H1 (cell line): ENCODE results near the gene SRXN1. TPM values are rescaled to one million over a fixed set of nuclear protein-coding genes. Genes with fewer than 3 reads are reported as not detected.

Experiments
- CTCF ChIA-PET: fragments of 300-600 bp; sonication (Branson Sonifier 250); formaldehyde crosslinking; loops from one replicate; lab custom pipeline; 2021; ENCODE audit not compliant: partially characterized antibody; lab: Charles Lee
- POLR2A ChIA-PET: fragments of 300-600 bp; sonication (Branson Sonifier 250); formaldehyde crosslinking; loops from one replicate; lab custom pipeline; 2021; ENCODE audit warnings: inconsistent platforms; ENCODE audit not compliant: partially characterized antibody; lab: Charles Lee
- DNase-seq, 2 experiments: peaks; one replicate each; pipeline versions ENCODE4 v3.0.0 to v3.0.0-alpha.2; 2010 to 2022; ENCODE audit warnings: low spot score in 2 of 2, low read depth in 1 of 2, mixed read lengths in 1 of 2
- FAIRE-seq: peaks from 2 replicates; lab custom pipeline; 2011; peaks lifted over from hg19 to GRCh38; lab: Jason Lieb, UNC
- H2AFZ ChIP-seq: 2 replicates; pipeline ENCODE4 v1.8.1; 2012; ENCODE audit warnings: low read length, inconsistent platforms
- H2AK5ac ChIP-seq: 2 replicates; pipeline ENCODE4 v1.6.1; 2013; ENCODE audit warnings: low read depth, low read length
- H2BK120ac ChIP-seq: replicated peaks from 2 replicates; pipeline ENCODE3; 2013; ENCODE audit warnings: low read depth, low read length, inconsistent platforms
- H2BK12ac ChIP-seq: 2 replicates; pipeline ENCODE4 v1.6.1; 2013; ENCODE audit warnings: low read depth, low read length
- H2BK15ac ChIP-seq: 2 replicates; pipeline ENCODE4 v1.6.1; 2013; ENCODE audit warnings: low read length
- H2BK20ac ChIP-seq: 2 replicates; pipeline ENCODE4 v1.6.1; 2013; ENCODE audit warnings: low read length
- H2BK5ac ChIP-seq: 2 replicates; pipeline ENCODE4 v1.6.1; 2013; ENCODE audit warnings: low read depth, low read length
- H3K14ac ChIP-seq: 2 replicates; pipeline ENCODE4 v1.6.1; 2013; ENCODE audit warnings: inconsistent platforms; ENCODE audit not compliant: insufficient read length
- H3K18ac ChIP-seq: 2 replicates; pipeline ENCODE4 v1.6.1; 2013; ENCODE audit warnings: low read length; ENCODE audit errors: extremely low read depth
- H3K23ac ChIP-seq: 2 replicates; pipeline ENCODE4 v1.6.1; 2013; ENCODE audit warnings: inconsistent platforms; ENCODE audit not compliant: insufficient read length
- H3K23me2 ChIP-seq: 2 replicates; pipeline ENCODE4 v1.6.1; 2013; ENCODE audit warnings: low read depth, low read length
- H3K27ac ChIP-seq: 2 replicates; pipeline ENCODE4 v1.6.1; 2011; ENCODE audit warnings: low read depth, low read length, inconsistent platforms
- H3K27me3 ChIP-seq, 4 experiments: replicated peaks in 1 of 4; 1 replicate in 1 of 4; 2 replicates in 3 of 4; pipeline versions ENCODE4 v1.6.1 to v1.8.1; 2011 to 2013; ENCODE audit warnings: low read length in 3 of 4, mild to moderate bottlenecking in 3 of 4, inconsistent platforms in 2 of 4, mixed read lengths in 2 of 4, moderate library complexity in 1 of 4; ENCODE audit not compliant: control insufficient read depth in 3 of 4, insufficient read depth in 3 of 4; ENCODE audit errors: extremely low read depth in 1 of 4
- H3K36me3 ChIP-seq, 4 experiments: 2 replicates each; pipeline versions ENCODE4 v1.6.1 to v1.8.1; 2011 to 2013; ENCODE audit warnings: mild to moderate bottlenecking in 4 of 4, low read length in 3 of 4, moderate library complexity in 2 of 4, control low read depth in 1 of 4, inconsistent platforms in 1 of 4; ENCODE audit not compliant: insufficient read depth in 4 of 4, control insufficient read depth in 2 of 4
- H3K4ac ChIP-seq: replicated peaks from 2 replicates; pipeline ENCODE3; 2013; ENCODE audit warnings: low read length, low read depth, mixed read lengths, inconsistent platforms; ENCODE audit not compliant: insufficient read length
- H3K4me1 ChIP-seq, 4 experiments: replicated peaks in 1 of 4; 1 replicate in 1 of 4; 2 replicates in 3 of 4; pipeline versions ENCODE4 v1.6.1 to v1.8.1; 2011 to 2013; ENCODE audit warnings: low read length in 3 of 4, inconsistent platforms in 2 of 4, mixed read lengths in 1 of 4; ENCODE audit not compliant: insufficient read depth in 4 of 4, control insufficient read depth in 3 of 4
- H3K4me2 ChIP-seq, 2 experiments: 2 replicates each; pipeline versions ENCODE4 v1.6.1 to v1.8.1; 2011 to 2013; ENCODE audit warnings: low read depth in 2 of 2, low read length in 2 of 2, control low read depth in 1 of 2, inconsistent platforms in 1 of 2, mild to moderate bottlenecking in 1 of 2; ENCODE audit not compliant: insufficient read depth in 1 of 2
- H3K4me3 ChIP-seq, 4 experiments: fragments of 200-600, 300-600 bp in 1 of 4; sonication (generic), shearing (Covaris generic), sonication (Bioruptor Twin) in 1 of 4; 2 replicates each; pipeline versions ENCODE4 v1.5.1 to v1.8.1; 2011 to 2016; ENCODE audit warnings: low read length in 4 of 4, low read depth in 3 of 4, control low read depth in 2 of 4, inconsistent platforms in 2 of 4, mild to moderate bottlenecking in 2 of 4, mixed read lengths in 1 of 4, moderate library complexity in 1 of 4; ENCODE audit not compliant: insufficient read depth in 2 of 4; ENCODE audit errors: extremely low read depth in 1 of 4
- H3K56ac ChIP-seq: replicated peaks from 2 replicates; pipeline ENCODE3; 2013; ENCODE audit warnings: low read depth, mild to moderate bottlenecking, mixed read lengths, low read length, inconsistent platforms; ENCODE audit not compliant: insufficient read length
- H3K79me1 ChIP-seq: 2 replicates; pipeline ENCODE4 v1.6.1; 2013; ENCODE audit warnings: low read depth, low read length, control low read depth
- H3K79me2 ChIP-seq, 2 experiments: 2 replicates each; pipeline versions ENCODE4 v1.6.1 to v1.8.1; 2012 to 2013; ENCODE audit warnings: low read length in 2 of 2, mild to moderate bottlenecking in 2 of 2, inconsistent platforms in 1 of 2; ENCODE audit not compliant: insufficient read depth in 2 of 2, control insufficient read depth in 1 of 2
- H3K9ac ChIP-seq, 4 experiments: replicated peaks in 1 of 4; 1 replicate in 1 of 4; 2 replicates in 3 of 4; pipeline versions ENCODE4 v1.6.1 to v1.8.1; 2011 to 2013; ENCODE audit warnings: low read depth in 3 of 4, low read length in 3 of 4, control low read depth in 2 of 4, mild to moderate bottlenecking in 2 of 4, moderate library complexity in 2 of 4, inconsistent platforms in 1 of 4; ENCODE audit errors: extremely low read depth in 1 of 4
- H3K9me3 ChIP-seq, 2 experiments: 2 replicates each; pipeline versions ENCODE4 v1.6.1 to v1.8.1; 2012 to 2013; ENCODE audit warnings: mild to moderate bottlenecking in 2 of 2, moderate library complexity in 2 of 2, control low read depth in 1 of 2, inconsistent platforms in 1 of 2, low read depth in 1 of 2, low read length in 1 of 2, mixed read lengths in 1 of 2; ENCODE audit not compliant: insufficient read depth in 2 of 2
- H4K20me1 ChIP-seq, 2 experiments: replicated peaks in 1 of 2; 2 replicates each; pipeline versions ENCODE3 to v1.8.1; 2011 to 2013; ENCODE audit warnings: inconsistent platforms in 2 of 2, low read length in 2 of 2, mild to moderate bottlenecking in 1 of 2; ENCODE audit not compliant: insufficient read depth in 2 of 2, control insufficient read depth in 1 of 2
- H4K5ac ChIP-seq: 2 replicates; pipeline ENCODE4 v1.6.1; 2013; ENCODE audit warnings: low read length, low read depth, mixed read lengths, inconsistent platforms; ENCODE audit not compliant: insufficient read length
- H4K8ac ChIP-seq: 2 replicates; pipeline ENCODE4 v1.8.0; 2013; ENCODE audit warnings: mild to moderate bottlenecking, moderate library complexity, low read length, inconsistent platforms; ENCODE audit not compliant: insufficient read depth; ENCODE audit errors: extremely low read depth
- H4K91ac ChIP-seq: replicated peaks from 2 replicates; pipeline ENCODE3; 2013; ENCODE audit warnings: low read length, mixed read lengths, inconsistent platforms; ENCODE audit not compliant: insufficient read length
- JUN ChIP-seq: IDR thresholded peaks from 2 replicates; pipeline ENCODE4 v1.6.1; 2011; ENCODE audit warnings: low read depth, mild to moderate bottlenecking, improper control_type of control experiment, low read length
- WGBS, 2 experiments: shearing (Covaris generic) in 1 of 2; methylation state at CpG; one replicate each; pipeline versions ENCODE4 v1.1.6 to v1.1.7; 2013 to 2015; ENCODE audit warnings: low lambda C conversion rate in 2 of 2, mixed read lengths in 2 of 2, inconsistent platforms in 1 of 2, low coverage in 1 of 2, missing lambda C conversion rate in 1 of 2; ENCODE audit not compliant: insufficient replicate concordance in 2 of 2, insufficient coverage in 1 of 2, insufficient read length in 1 of 2; ENCODE audit errors: extremely low coverage in 1 of 2, missing lambda C conversion rate in 1 of 2; 5-methylcytosine and 5-hydroxymethylcytosine counted together
- polyA plus RNA-seq, 7 experiments: library from polyadenylated mRNA; depleted of rRNA in 3 of 7; stranded (reverse) in 5 of 7; unstranded in 2 of 7; fragments of >200 nt in 5 of 7; fragments of 200-250 nt in 2 of 7; gene quantifications; 1 replicate in 5 of 7; 2 replicates in 1 of 7; 4 replicates in 1 of 7; pipeline versions ENCODE4 v1.2.1 to v1.2.3, GENCODE V29; 2011 to 2013; ENCODE audit warnings: missing spikeins in 2 of 7, mixed read lengths in 2 of 7
- total RNA-seq: library from RNA; stranded (reverse); fragmentation: NEBNext Ultra II Directional; extraction: Animal tissue kit (Norgen Biotek cat#: 25700); gene quantifications from 2 replicates; pipeline ENCODE4 v1.2.1, GENCODE V29; 2021

Gene SRXN1
- total and polyA plus RNA-seq, 2 of the 8 experiments (the other 6 are each of a cell fraction or from before 2014, with no cell fraction given), result 12.2 to 15.8 TPM

DNA sequence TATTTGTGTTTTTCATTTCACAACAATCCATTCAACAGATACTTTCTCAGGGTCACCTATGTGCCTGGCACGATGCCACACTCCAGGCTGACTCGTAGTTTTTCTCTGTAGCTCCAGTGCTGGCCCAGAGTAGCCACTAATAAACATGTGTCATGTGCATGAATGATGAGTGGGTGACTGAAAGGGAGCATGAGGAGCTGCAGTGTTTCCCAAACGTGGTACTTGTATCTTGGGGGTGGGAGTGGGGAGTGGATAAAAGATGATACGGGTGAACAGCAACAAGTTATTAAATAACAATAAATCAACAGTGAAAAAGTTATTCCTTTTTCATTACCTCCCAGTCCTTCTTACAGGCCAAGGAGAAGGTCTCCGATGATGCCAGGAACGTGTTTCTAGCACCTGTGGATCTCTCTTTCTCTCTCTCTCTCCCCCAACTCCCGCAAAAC lies 17.1 kb downstream of the SRXN1 start:
- FAIRE-seq, result no peak
- WGBS, 2 experiments, result 78% methylated on average over 7 of the region's 7 CpGs; no CpG with 5 or more reads in 1 of the 2 experiments
- H3K4me2 ChIP-seq, result no peak overlapping the region
- no peak overlapping the region for H2BK12ac ChIP-seq
- H3K14ac ChIP-seq, result no peak overlapping the region
- no peak overlapping the region for H4K91ac ChIP-seq
- no peak overlapping the region for H3K56ac ChIP-seq
- POLR2A ChIA-PET, result interaction anchor here (1.1 kb wide), 1 partner anchor 94 kb away, joined by 3 read pairs; no protein-coding TSS in a partner anchor
- H3K4me1 ChIP-seq, result peaks cover 0 to 2% (median 0%) of the 10 kb centered on the region in 4 experiments; a peak in 1 of 7 replicates
- no peak overlapping the region for H2BK120ac ChIP-seq
- no peak for TF ChIP-seq JUN
- TF ChIP-seq, all 59 proteins: peak for 0
- H4K8ac ChIP-seq, result no peak overlapping the region
- no peaks in the 10 kb centered on the region for H3K23me2 ChIP-seq
- H3K79me1 ChIP-seq, result no peaks in the 10 kb centered on the region
- no peak overlapping the region for H3K27ac ChIP-seq
- H3K9ac ChIP-seq, result no peak overlapping the region
- H3K9me3 ChIP-seq, result no peaks in the 10 kb centered on the region
- no peaks in the 10 kb centered on the region for H4K20me1 ChIP-seq
- H2BK15ac ChIP-seq, result no peak overlapping the region
- no peak overlapping the region for H3K18ac ChIP-seq
- no peaks in the 10 kb centered on the region; a peak in 1 of 7 replicates for H3K27me3 ChIP-seq
- no peak overlapping the region for H3K4ac ChIP-seq
- H3K4me3 ChIP-seq, result no peak overlapping the region
- H3K36me3 ChIP-seq, result no peaks in the 10 kb centered on the region
- H3K23ac ChIP-seq, result no peak overlapping the region
- no peak overlapping the region for H2BK5ac ChIP-seq
- CTCF ChIA-PET, result interaction anchor here (0.8 to 2.6 kb wide), 3 partner anchors 10 to 21 kb away, joined by 4 to 12 read pairs (median 4); no protein-coding TSS in a partner anchor
- H2AK5ac ChIP-seq, result no peak overlapping the region
- no peaks in the 10 kb centered on the region for H3K79me2 ChIP-seq
- DNase-seq, result no peak
- no peak overlapping the region for H2AFZ ChIP-seq
- no peak overlapping the region for H2BK20ac ChIP-seq
- no peak overlapping the region for H4K5ac ChIP-seq
